GM23338 (cell line): ENCODE results near the gene CFL2. TPM values are rescaled to one million over a fixed set of nuclear protein-coding genes. Genes with fewer than 3 reads are reported as not detected.

ENCODE experiments used
- ATAC-seq: fragments of 200-7000 bp; cut with Tn5 transposase; 3 replicates; pipeline ENCODE4 v1.9.1; 2020
- DNase-seq: peaks from one replicate; pipeline ENCODE4 v3.0.0-alpha.2; 2015; ENCODE audit warnings: low spot score
- H2AFZ ChIP-seq: fragments of 200-600 bp; sonication (generic); 2 replicates; pipeline ENCODE4 v1.8.0; 2016; ENCODE audit warnings: antibody characterized with exemption, mild to moderate bottlenecking, moderate library complexity
- H3F3A ChIP-seq: fragments of 200-600 bp; sonication (generic); replicated peaks from 2 replicates; pipeline ENCODE4 v1.8.0; 2017; ENCODE audit warnings: antibody characterized with exemption, mixed run types, low read depth
- H3K27ac ChIP-seq: fragments of 200-600 bp; sonication (generic); 2 replicates; pipeline ENCODE4 v1.6.1; 2016; ENCODE audit warnings: low read depth
- H3K27me3 ChIP-seq: fragments of 200-600 bp; sonication (generic); 2 replicates; pipeline ENCODE4 v1.8.0; 2016; ENCODE audit warnings: mild to moderate bottlenecking, mixed run types, moderate library complexity; ENCODE audit not compliant: insufficient read depth
- H3K36me3 ChIP-seq: fragments of 200-600 bp; sonication (generic); 2 replicates; pipeline ENCODE4 v1.8.0; 2016; ENCODE audit warnings: mild to moderate bottlenecking; ENCODE audit not compliant: insufficient read depth
- H3K4me1 ChIP-seq: fragments of 200-600 bp; sonication (generic); 2 replicates; pipeline ENCODE4 v1.8.0; 2016; ENCODE audit warnings: mild to moderate bottlenecking, moderate library complexity; ENCODE audit not compliant: insufficient read depth
- H3K4me2 ChIP-seq: fragments of 200-600 bp; sonication (generic); 2 replicates; pipeline ENCODE4 v1.7.1; 2017; ENCODE audit warnings: mixed run types
- H3K4me3 ChIP-seq: fragments of 200-600 bp; sonication (generic); 2 replicates; pipeline ENCODE4 v1.6.1; 2016; ENCODE audit warnings: mixed run types
- H3K79me2 ChIP-seq: fragments of 200-600 bp; sonication (generic); replicated peaks from 2 replicates; pipeline ENCODE4 v1.8.0; 2017; ENCODE audit warnings: mild to moderate bottlenecking; ENCODE audit not compliant: insufficient read depth
- H3K9me2 ChIP-seq: fragments of 200-600 bp; sonication (generic); 2 replicates; pipeline ENCODE4 v1.8.0; 2017; ENCODE audit not compliant: insufficient read depth
- H4K20me1 ChIP-seq: fragments of 200-600 bp; sonication (generic); replicated peaks from 2 replicates; pipeline ENCODE4 v1.8.0; 2017; ENCODE audit warnings: mild to moderate bottlenecking; ENCODE audit not compliant: insufficient read depth
- H3K27ac Mint-ChIP-seq: 2 replicates; pipeline ENCODE4 v1.8.0; 2020; ENCODE audit warnings: inconsistent platforms, mild to moderate bottlenecking, moderate library complexity, mixed read lengths
- H3K27me3 Mint-ChIP-seq: 3 replicates; pipeline ENCODE4 v1.8.0; 2022; ENCODE audit warnings: low read depth, mild to moderate bottlenecking, moderate library complexity, mixed read lengths, inconsistent platforms; ENCODE audit not compliant: insufficient read depth, poor library complexity
- H3K36me3 Mint-ChIP-seq: 3 replicates; pipeline ENCODE4 v1.8.0; 2021; ENCODE audit warnings: low read depth, mild to moderate bottlenecking, inconsistent platforms, moderate library complexity, mixed read lengths
- H3K4me1 Mint-ChIP-seq: 3 replicates; pipeline ENCODE4 v1.8.0; 2020; ENCODE audit warnings: mild to moderate bottlenecking, inconsistent platforms, mixed read lengths
- H3K4me3 Mint-ChIP-seq: 3 replicates; pipeline ENCODE4 v1.8.0; 2021; ENCODE audit warnings: moderate library complexity, mild to moderate bottlenecking, inconsistent platforms, mixed read lengths
- H3K9me3 Mint-ChIP-seq: 3 replicates; pipeline ENCODE4 v1.8.0; 2020; ENCODE audit warnings: moderate library complexity, mild to moderate bottlenecking, inconsistent platforms, mixed read lengths
- EZH2 ChIP-seq: fragments of 200-600 bp; sonication (generic); IDR thresholded peaks from one replicate; pipeline ENCODE4 v1.8.0; 2017; ENCODE audit warnings: antibody characterized with exemption, mild to moderate bottlenecking, low read depth; ENCODE audit not compliant: unreplicated experiment
- JUNB ChIP-seq: IDR thresholded peaks from one replicate; pipeline ENCODE4 v1.6.1; 2016; ENCODE audit warnings: antibody characterized with exemption; ENCODE audit not compliant: unreplicated experiment
- POLR2AphosphoS5 ChIP-seq: IDR thresholded peaks from 2 replicates; pipeline ENCODE4 v1.6.1; 2016; ENCODE audit warnings: antibody characterized with exemption, low read depth
- ZNF114 ChIP-seq: fragments of 250-450 bp; sonication (Bioruptor Pico); IDR thresholded peaks from 2 replicates; pipeline ENCODE4 v1.5.0; 2020; ENCODE audit warnings: mild to moderate bottlenecking, moderate library complexity
- ZNF331 ChIP-seq: fragments of 250-450 bp; sonication (Bioruptor Pico); IDR thresholded peaks from 2 replicates; pipeline ENCODE4 v1.5.0; 2020; ENCODE audit warnings: low read depth, mild to moderate bottlenecking, moderate library complexity
- polyA plus RNA-seq: library from polyadenylated mRNA; unstranded; fragments of >200 nt; fragmentation: Nextera tagmentation; extraction: Ambion mirVana; gene quantifications from 2 replicates; pipeline ENCODE4 v1.2.1, GENCODE V29; 2016
- total RNA-seq: library from RNA; depleted of rRNA; stranded (reverse); fragments of >200 nt; shearing (Covaris generic); gene quantifications from 2 replicates; pipeline ENCODE4 v1.2.3, GENCODE V29; 2014
- TF ChIP-seq, protein P1 (sequence below): IDR thresholded peaks from one replicate; pipeline ENCODE4 v1.6.1; 2018; ENCODE audit warnings: antibody characterized with exemption; ENCODE audit not compliant: unreplicated experiment
- TF ChIP-seq, protein P2 (sequence below): IDR thresholded peaks from 2 replicates; pipeline ENCODE4 v1.6.1; 2016; ENCODE audit warnings: antibody characterized with exemption
- TF ChIP-seq, protein P3 (sequence below): fragments of 250-450 bp; sonication (Bioruptor Pico); IDR thresholded peaks from 2 replicates; pipeline ENCODE4 v1.5.0; 2020; ENCODE audit warnings: mild to moderate bottlenecking, moderate library complexity

The CFL2 gene
- total and polyA plus RNA-seq, 2 experiments from 2014 or later, result 10.9 to 14.8 TPM

DNA sequence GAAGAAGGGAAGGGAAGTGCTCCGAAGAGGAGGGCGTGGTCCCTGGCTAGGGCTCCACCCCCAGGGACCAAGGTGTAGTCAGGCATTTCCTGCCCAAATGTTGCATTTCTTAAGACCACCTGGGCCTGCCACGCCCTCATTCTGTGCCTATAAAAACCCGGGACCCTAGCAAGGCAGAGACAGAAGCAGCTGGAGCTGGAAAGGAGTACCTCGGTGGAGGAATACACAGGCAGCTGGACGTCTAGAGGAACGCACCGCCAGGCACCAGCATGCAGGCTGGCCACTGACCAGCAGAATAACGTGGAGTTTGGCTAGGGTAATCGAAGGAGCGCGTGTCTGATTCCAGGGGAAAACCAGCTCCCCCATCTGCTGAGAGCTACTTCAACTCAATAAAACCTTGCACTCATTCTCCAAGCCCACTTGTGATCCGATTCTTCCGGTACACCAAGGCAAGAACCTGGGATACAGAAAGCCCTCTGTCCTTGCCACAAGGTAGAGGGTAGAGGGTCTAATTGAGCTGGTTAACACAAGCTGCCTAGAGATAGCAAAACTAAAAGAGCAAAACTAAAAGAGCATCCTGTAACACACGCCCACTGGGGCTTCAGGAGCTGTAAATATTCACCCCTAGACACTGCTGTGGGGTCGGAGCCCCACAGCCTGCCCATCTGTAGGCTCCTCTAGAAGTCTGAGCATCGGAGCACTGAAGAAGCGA, 21.0 kb downstream of the CFL2 start:
- ATAC-seq (peak; percentile 93), DNase-seq (peak; percentile 91)
- H3K4me2 ChIP-seq, result peak overlapping the region; percentile 37
- no peaks in the 10 kb centered on the region for H3K79me2 ChIP-seq
- no peaks in the 10 kb centered on the region for H3K36me3 ChIP-seq
- TF ChIP-seq ZNF114 (CRISPR knock-in tag), result peak; percentile 89; the same call in 1 of the 2 replicates
- TF ChIP-seq, protein P1, sequence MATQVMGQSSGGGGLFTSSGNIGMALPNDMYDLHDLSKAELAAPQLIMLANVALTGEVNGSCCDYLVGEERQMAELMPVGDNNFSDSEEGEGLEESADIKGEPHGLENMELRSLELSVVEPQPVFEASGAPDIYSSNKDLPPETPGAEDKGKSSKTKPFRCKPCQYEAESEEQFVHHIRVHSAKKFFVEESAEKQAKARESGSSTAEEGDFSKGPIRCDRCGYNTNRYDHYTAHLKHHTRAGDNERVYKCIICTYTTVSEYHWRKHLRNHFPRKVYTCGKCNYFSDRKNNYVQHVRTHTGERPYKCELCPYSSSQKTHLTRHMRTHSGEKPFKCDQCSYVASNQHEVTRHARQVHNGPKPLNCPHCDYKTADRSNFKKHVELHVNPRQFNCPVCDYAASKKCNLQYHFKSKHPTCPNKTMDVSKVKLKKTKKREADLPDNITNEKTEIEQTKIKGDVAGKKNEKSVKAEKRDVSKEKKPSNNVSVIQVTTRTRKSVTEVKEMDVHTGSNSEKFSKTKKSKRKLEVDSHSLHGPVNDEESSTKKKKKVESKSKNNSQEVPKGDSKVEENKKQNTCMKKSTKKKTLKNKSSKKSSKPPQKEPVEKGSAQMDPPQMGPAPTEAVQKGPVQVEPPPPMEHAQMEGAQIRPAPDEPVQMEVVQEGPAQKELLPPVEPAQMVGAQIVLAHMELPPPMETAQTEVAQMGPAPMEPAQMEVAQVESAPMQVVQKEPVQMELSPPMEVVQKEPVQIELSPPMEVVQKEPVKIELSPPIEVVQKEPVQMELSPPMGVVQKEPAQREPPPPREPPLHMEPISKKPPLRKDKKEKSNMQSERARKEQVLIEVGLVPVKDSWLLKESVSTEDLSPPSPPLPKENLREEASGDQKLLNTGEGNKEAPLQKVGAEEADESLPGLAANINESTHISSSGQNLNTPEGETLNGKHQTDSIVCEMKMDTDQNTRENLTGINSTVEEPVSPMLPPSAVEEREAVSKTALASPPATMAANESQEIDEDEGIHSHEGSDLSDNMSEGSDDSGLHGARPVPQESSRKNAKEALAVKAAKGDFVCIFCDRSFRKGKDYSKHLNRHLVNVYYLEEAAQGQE, result no peak
- TF ChIP-seq, protein P2, sequence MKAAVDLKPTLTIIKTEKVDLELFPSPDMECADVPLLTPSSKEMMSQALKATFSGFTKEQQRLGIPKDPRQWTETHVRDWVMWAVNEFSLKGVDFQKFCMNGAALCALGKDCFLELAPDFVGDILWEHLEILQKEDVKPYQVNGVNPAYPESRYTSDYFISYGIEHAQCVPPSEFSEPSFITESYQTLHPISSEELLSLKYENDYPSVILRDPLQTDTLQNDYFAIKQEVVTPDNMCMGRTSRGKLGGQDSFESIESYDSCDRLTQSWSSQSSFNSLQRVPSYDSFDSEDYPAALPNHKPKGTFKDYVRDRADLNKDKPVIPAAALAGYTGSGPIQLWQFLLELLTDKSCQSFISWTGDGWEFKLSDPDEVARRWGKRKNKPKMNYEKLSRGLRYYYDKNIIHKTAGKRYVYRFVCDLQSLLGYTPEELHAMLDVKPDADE, result 0 out of 2 replicates have a peak, but pooled peaks have one; percentile 30
- TF ChIP-seq JUNB, result no peak
- TF ChIP-seq POLR2AphosphoS5, result peak; percentile 90
- no peaks in the 10 kb centered on the region for H3F3A ChIP-seq
- H3K9me2 ChIP-seq, result 0 out of 2 replicates have a peak, but pooled peaks cover 4% of the 10 kb centered on the region
- Mint-ChIP-seq H3K27ac (no peak overlapping the region), H3K36me3 (no peaks in the 10 kb centered on the region), H3K9me3 (no peaks in the 10 kb centered on the region), H3K4me3 (peak overlapping the region; percentile 23; the same call in 2 of the 3 replicates), H3K27me3 (peaks cover 2% of the 10 kb centered on the region), H3K4me1 (peaks cover 20% of the 10 kb centered on the region)
- no peaks in the 10 kb centered on the region for H4K20me1 ChIP-seq
- H3K4me3 ChIP-seq, result peak overlapping the region; percentile 19; the same call in 1 of the 2 replicates
- H3K27ac ChIP-seq, result no peak overlapping the region; the same call in 1 of the 2 replicates
- H2AFZ ChIP-seq, result peak overlapping the region; percentile 81; the same call in 1 of the 2 replicates
- peaks cover 20% of the 10 kb centered on the region for H3K4me1 ChIP-seq
- no peaks in the 10 kb centered on the region for H3K27me3 ChIP-seq

DNA sequence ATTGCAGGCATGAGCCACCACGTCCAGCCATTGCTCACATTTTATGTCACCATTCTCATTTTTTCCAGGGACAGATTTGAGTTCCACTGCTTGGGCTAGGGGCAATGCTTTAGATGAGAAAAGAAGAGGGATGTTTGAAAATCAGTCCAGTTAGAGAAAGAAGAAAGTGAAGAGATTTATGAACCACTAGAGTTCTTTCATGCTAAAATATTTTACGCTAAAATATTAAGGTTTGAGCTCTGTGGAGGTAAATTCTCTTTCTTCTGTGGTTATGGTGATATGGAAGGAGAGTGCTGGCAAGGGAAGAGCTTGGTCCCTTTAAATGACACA, 21.5 kb downstream of the CFL2 start:
- Histone ChIP-seq H3K27me3 (no peaks in the 10 kb centered on the region), H3F3A (no peaks in the 10 kb centered on the region), H3K36me3 (no peaks in the 10 kb centered on the region), H3K9me2 (0 out of 2 replicates have a peak, but pooled peaks cover 4% of the 10 kb centered on the region), H3K4me3 (no peak overlapping the region), H2AFZ (peak overlapping the region; percentile 73; the same call in 1 of the 2 replicates), H4K20me1 (no peaks in the 10 kb centered on the region), H3K27ac (no peak overlapping the region), H3K79me2 (no peaks in the 10 kb centered on the region), H3K4me1 (peaks cover 26% of the 10 kb centered on the region), H3K4me2 (no peak overlapping the region; the same call in 1 of the 2 replicates)
- TF ChIP-seq, protein P3, sequence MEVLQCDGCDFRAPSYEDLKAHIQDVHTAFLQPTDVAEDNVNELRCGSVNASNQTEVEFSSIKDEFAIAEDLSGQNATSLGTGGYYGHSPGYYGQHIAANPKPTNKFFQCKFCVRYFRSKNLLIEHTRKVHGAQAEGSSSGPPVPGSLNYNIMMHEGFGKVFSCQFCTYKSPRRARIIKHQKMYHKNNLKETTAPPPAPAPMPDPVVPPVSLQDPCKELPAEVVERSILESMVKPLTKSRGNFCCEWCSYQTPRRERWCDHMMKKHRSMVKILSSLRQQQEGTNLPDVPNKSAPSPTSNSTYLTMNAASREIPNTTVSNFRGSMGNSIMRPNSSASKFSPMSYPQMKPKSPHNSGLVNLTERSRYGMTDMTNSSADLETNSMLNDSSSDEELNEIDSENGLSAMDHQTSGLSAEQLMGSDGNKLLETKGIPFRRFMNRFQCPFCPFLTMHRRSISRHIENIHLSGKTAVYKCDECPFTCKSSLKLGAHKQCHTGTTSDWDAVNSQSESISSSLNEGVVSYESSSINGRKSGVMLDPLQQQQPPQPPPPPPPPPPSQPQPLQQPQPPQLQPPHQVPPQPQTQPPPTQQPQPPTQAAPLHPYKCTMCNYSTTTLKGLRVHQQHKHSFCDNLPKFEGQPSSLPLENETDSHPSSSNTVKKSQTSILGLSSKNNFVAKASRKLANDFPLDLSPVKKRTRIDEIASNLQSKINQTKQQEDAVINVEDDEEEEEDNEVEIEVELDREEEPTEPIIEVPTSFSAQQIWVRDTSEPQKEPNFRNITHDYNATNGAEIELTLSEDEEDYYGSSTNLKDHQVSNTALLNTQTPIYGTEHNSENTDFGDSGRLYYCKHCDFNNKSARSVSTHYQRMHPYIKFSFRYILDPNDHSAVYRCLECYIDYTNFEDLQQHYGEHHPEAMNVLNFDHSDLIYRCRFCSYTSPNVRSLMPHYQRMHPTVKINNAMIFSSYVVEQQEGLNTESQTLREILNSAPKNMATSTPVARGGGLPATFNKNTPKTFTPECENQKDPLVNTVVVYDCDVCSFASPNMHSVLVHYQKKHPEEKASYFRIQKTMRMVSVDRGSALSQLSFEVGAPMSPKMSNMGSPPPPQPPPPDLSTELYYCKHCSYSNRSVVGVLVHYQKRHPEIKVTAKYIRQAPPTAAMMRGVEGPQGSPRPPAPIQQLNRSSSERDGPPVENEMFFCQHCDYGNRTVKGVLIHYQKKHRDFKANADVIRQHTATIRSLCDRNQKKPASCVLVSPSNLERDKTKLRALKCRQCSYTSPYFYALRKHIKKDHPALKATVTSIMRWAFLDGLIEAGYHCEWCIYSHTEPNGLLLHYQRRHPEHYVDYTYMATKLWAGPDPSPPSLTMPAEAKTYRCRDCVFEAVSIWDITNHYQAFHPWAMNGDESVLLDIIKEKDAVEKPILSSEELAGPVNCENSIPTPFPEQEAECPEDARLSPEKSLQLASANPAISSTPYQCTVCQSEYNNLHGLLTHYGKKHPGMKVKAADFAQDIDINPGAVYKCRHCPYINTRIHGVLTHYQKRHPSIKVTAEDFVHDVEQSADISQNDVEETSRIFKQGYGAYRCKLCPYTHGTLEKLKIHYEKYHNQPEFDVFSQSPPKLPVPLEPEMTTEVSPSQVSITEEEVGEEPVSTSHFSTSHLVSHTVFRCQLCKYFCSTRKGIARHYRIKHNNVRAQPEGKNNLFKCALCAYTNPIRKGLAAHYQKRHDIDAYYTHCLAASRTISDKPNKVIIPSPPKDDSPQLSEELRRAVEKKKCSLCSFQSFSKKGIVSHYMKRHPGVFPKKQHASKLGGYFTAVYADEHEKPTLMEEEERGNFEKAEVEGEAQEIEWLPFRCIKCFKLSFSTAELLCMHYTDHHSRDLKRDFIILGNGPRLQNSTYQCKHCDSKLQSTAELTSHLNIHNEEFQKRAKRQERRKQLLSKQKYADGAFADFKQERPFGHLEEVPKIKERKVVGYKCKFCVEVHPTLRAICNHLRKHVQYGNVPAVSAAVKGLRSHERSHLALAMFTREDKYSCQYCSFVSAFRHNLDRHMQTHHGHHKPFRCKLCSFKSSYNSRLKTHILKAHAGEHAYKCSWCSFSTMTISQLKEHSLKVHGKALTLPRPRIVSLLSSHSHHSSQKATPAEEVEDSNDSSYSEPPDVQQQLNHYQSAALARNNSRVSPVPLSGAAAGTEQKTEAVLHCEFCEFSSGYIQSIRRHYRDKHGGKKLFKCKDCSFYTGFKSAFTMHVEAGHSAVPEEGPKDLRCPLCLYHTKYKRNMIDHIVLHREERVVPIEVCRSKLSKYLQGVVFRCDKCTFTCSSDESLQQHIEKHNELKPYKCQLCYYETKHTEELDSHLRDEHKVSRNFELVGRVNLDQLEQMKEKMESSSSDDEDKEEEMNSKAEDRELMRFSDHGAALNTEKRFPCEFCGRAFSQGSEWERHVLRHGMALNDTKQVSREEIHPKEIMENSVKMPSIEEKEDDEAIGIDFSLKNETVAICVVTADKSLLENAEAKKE, result no peak
- TF ChIP-seq EZH2 (no peak), ZNF331 (CRISPR knock-in tag) (no peak)
- peak overlapping the region; percentile 23; the same call in 1 of the 3 replicates for H3K4me3 Mint-ChIP-seq
- no peak overlapping the region for H3K27ac Mint-ChIP-seq
- DNase-seq, result no peak
- peaks cover 25% of the 10 kb centered on the region for H3K4me1 Mint-ChIP-seq
- H3K36me3 Mint-ChIP-seq, result no peaks in the 10 kb centered on the region
- no peak for ATAC-seq
- H3K9me3 Mint-ChIP-seq, result no peaks in the 10 kb centered on the region
- peaks cover 2% of the 10 kb centered on the region for H3K27me3 Mint-ChIP-seq
